CD4-positive, alpha-beta T cell treated with Interferon alpha-2 for 1 hour (primary cell): ENCODE measurements around the gene CA5B.
A peak's percentile ranks its signal among the peaks of the same experiment; 100 is the strongest.
"Not testable (repeated sequence)": the region's sequence is repeated elsewhere in the genome, so short reads cannot be mapped to it uniquely, and the experiment has no call there.

ENCODE experiments used
- DNase-seq, 2 donors: peaks; one replicate each; pipeline ENCODE4 v3.0.0-alpha.2; 2020 to 2022

Gene CA5B

GRCh38 chrX:15749642-15750610 lies 11.9 kb downstream of the CA5B start:
- DNase-seq, result peak; percentile 45 to 58

GRCh38 chrX:15750611-15751154 lies 12.6 kb downstream of the CA5B start:
- DNase-seq, result peak in 1 of 2 donors; percentile 40

GRCh38 chrX:15751155-15751819 lies 13.2 kb downstream of the CA5B start:
- DNase-seq, result peak; percentile 58 to 84

- DNase-seq, result no peak
These were observed 17.0 kb downstream of the CA5B start for GRCh38 chrX:15755091-15755490.

- DNase-seq, result peak; percentile 38 to 64
These were observed 20.1 kb downstream of the CA5B start for GRCh38 chrX:15758140-15758539.

GRCh38 chrX:15759886-15760285 lies 21.8 kb downstream of the CA5B start:
- not testable (repeated sequence) for DNase-seq

GRCh38 chrX:15761564-15762191 lies 23.6 kb downstream of the CA5B start:
- peak; percentile 46 to 59 for DNase-seq

GRCh38 chrX:15769300-15769954 lies 31.4 kb downstream of the CA5B start:
- DNase-seq, result no peak

- peak; percentile 20 to 49 for DNase-seq
These were observed 44.1 kb downstream of the CA5B start for GRCh38 chrX:15781961-15782699.

GRCh38 chrX:15785176-15785750 lies 47.2 kb downstream of the CA5B start:
- peak in 1 of 2 donors; percentile 9 for DNase-seq

GRCh38 chrX:15786915-15787314 lies 48.8 kb downstream of the CA5B start:
- peak in 1 of 2 donors; percentile 14 for DNase-seq

- DNase-seq, result peak; percentile 90 to 91
These were observed 52.1 kb downstream of the CA5B start, which contains the start of gene ZRSR2 for GRCh38 chrX:15789979-15790768. TSS of gene ZRSR2 (plus strand) at chrX:15790484. CDS start at chrX:15790496, 12 bp downstream.

GRCh38 chrX:15790769-15791290 lies 52.8 kb downstream of the CA5B start:
- DNase-seq, result peak in 1 of 2 donors; percentile 46

GRCh38 chrX:15797707-15798106 lies 59.6 kb downstream of the CA5B start:
- no peak for DNase-seq

GRCh38 chrX:15804563-15804962 lies 66.5 kb downstream of the CA5B start:
- no peak for DNase-seq

- no peak for DNase-seq
These were observed 70.2 kb downstream of the CA5B start for GRCh38 chrX:15808254-15808653.

GRCh38 chrX:15812192-15812938 lies 74.3 kb downstream of the CA5B start:
- DNase-seq, result no peak

- DNase-seq, result no peak
These were observed 75.3 kb downstream of the CA5B start for GRCh38 chrX:15813416-15813815.

GRCh38 chrX:15814771-15815365 lies 76.8 kb downstream of the CA5B start:
- no peak for DNase-seq
